IMR-90 (cell line): ENCODE data around the gene KLHL6. TPM values are rescaled to one million over a fixed set of nuclear protein-coding genes. Genes with fewer than 3 reads are reported as not detected.

Source experiments
- ATAC-seq: fragments of 200-7000 bp; cut with Tn5 transposase; 2 replicates; pipeline ENCODE4 v1.9.1; 2020; ENCODE audit warnings: low read depth, mild to moderate bottlenecking, moderate library complexity
- BruUV-seq: library from RNA; stranded (reverse); fragments of 400-500 nt; replicated peaks from 2 replicates; lab custom pipeline; 2021; lab: Mats Ljungman, UMichigan
- CTCF ChIA-PET: fragments of 300-600 bp; formaldehyde crosslinking; extraction: SDS; loops from one replicate; lab custom pipeline; 2021; ENCODE audit warnings: antibody characterized with exemption; lab: Yijun Ruan, JAX
- POLR2A ChIA-PET: fragments of 300-600 bp; sonication (Branson Sonifier 250); formaldehyde crosslinking; loops from one replicate; lab custom pipeline; 2022; ENCODE audit warnings: antibody characterized with exemption; ENCODE audit not compliant: unreplicated experiment; lab: Charles Lee
- DNase-seq: peaks from one replicate; pipeline ENCODE4 v3.0.0; 2013
- H2AFZ ChIP-seq: replicated peaks from 2 replicates; pipeline ENCODE3; 2013; ENCODE audit warnings: low read length, mild to moderate bottlenecking; ENCODE audit not compliant: poor library complexity
- H2AK5ac ChIP-seq: 2 replicates; pipeline ENCODE4 v1.6.1; 2013; ENCODE audit warnings: low read depth, low read length, inconsistent platforms
- H2AK9ac ChIP-seq: replicated peaks from 2 replicates; pipeline ENCODE3; 2013; ENCODE audit warnings: mild to moderate bottlenecking, low read depth, low read length, moderate library complexity; ENCODE audit not compliant: poor library complexity
- H2BK120ac ChIP-seq: 2 replicates; pipeline ENCODE4 v1.6.1; 2013; ENCODE audit warnings: low read depth, low read length, inconsistent platforms
- H2BK15ac ChIP-seq: 3 replicates; pipeline ENCODE4 v1.6.1; 2013; ENCODE audit warnings: low read depth, low read length, inconsistent platforms
- H2BK20ac ChIP-seq: 2 replicates; pipeline ENCODE4 v1.6.1; 2013; ENCODE audit warnings: low read depth, mild to moderate bottlenecking, inconsistent platforms, low read length, moderate library complexity
- H2BK5ac ChIP-seq: 2 replicates; pipeline ENCODE4 v1.6.1; 2013; ENCODE audit warnings: mild to moderate bottlenecking, low read depth, low read length, inconsistent platforms; ENCODE audit not compliant: poor library complexity, severe bottlenecking
- H3K14ac ChIP-seq: replicated peaks from 2 replicates; pipeline ENCODE4 v1.6.1; 2013; ENCODE audit warnings: low read depth, low read length, inconsistent platforms
- H3K18ac ChIP-seq: 2 replicates; pipeline ENCODE4 v1.6.1; 2013; ENCODE audit warnings: low read depth, low read length, control low read depth
- H3K23ac ChIP-seq: 2 replicates; pipeline ENCODE4 v1.6.1; 2013; ENCODE audit warnings: low read depth, low read length, inconsistent platforms
- H3K27ac ChIP-seq: 2 replicates; pipeline ENCODE4 v1.5.1; 2013; ENCODE audit warnings: mild to moderate bottlenecking, control low read depth, low read length; ENCODE audit not compliant: insufficient read depth
- H3K27me3 ChIP-seq: 2 replicates; pipeline ENCODE4 v1.6.1; 2013; ENCODE audit warnings: low read length; ENCODE audit not compliant: control insufficient read depth, insufficient read depth
- H3K36me3 ChIP-seq: 2 replicates; pipeline ENCODE4 v1.6.1; 2013; ENCODE audit warnings: low read length, mixed read lengths; ENCODE audit not compliant: control insufficient read depth, insufficient read depth
- H3K4ac ChIP-seq: 2 replicates; pipeline ENCODE4 v1.6.1; 2013; ENCODE audit warnings: low read depth, low read length, inconsistent platforms
- H3K4me1 ChIP-seq: 2 replicates; pipeline ENCODE4 v1.6.1; 2013; ENCODE audit warnings: low read length, mixed read lengths; ENCODE audit not compliant: control insufficient read depth, insufficient read depth
- H3K4me2 ChIP-seq: 2 replicates; pipeline ENCODE4 v1.6.1; 2013; ENCODE audit warnings: low read depth, mild to moderate bottlenecking, control low read depth, low read length, moderate library complexity
- H3K4me3 ChIP-seq: 2 replicates; pipeline ENCODE4 v1.5.1; 2013; ENCODE audit warnings: low read depth, mild to moderate bottlenecking, control low read depth, low read length, moderate library complexity; ENCODE audit not compliant: insufficient read depth
- H3K56ac ChIP-seq: 2 replicates; pipeline ENCODE4 v1.6.1; 2013; ENCODE audit warnings: low read length, inconsistent platforms; ENCODE audit not compliant: insufficient read depth; ENCODE audit errors: extremely low read depth
- H3K79me1 ChIP-seq, 2 experiments: 2 replicates each; pipeline ENCODE4 v1.6.1; 2013; ENCODE audit warnings: low read length in 2 of 2, inconsistent platforms in 1 of 2, low read depth in 1 of 2
- H3K9ac ChIP-seq: 2 replicates; pipeline ENCODE4 v1.6.1; 2013; ENCODE audit warnings: low read depth, low read length, control low read depth
- H3K9me1 ChIP-seq: 2 replicates; pipeline ENCODE4 v1.6.1; 2013; ENCODE audit warnings: low read length, inconsistent platforms; ENCODE audit not compliant: insufficient read depth
- H3K9me3 ChIP-seq: 2 replicates; pipeline ENCODE4 v1.6.1; 2013; ENCODE audit warnings: low read length; ENCODE audit not compliant: control insufficient read depth, insufficient read depth
- H4K20me1 ChIP-seq: 2 replicates; pipeline ENCODE4 v1.6.1; 2013; ENCODE audit warnings: low read length, inconsistent platforms; ENCODE audit not compliant: insufficient read depth
- H4K5ac ChIP-seq: 2 replicates; pipeline ENCODE4 v1.6.1; 2013; ENCODE audit warnings: mild to moderate bottlenecking, low read depth, low read length, control low read depth
- H4K8ac ChIP-seq, 2 experiments: 2 replicates each; pipeline ENCODE4 v1.6.1; 2013; ENCODE audit warnings: low read depth in 2 of 2, low read length in 2 of 2, control low read depth in 1 of 2, inconsistent platforms in 1 of 2
- H4K91ac ChIP-seq: 2 replicates; pipeline ENCODE4 v1.6.1; 2013; ENCODE audit warnings: low read depth, low read length, inconsistent platforms; ENCODE audit not compliant: insufficient read depth
- CEBPB ChIP-seq: IDR thresholded peaks from 2 replicates; pipeline ENCODE4 v1.6.1; 2012; ENCODE audit warnings: low read depth, low read length, improper control_type of control experiment
- CHD1 ChIP-seq: IDR thresholded peaks from 2 replicates; pipeline ENCODE4 v1.6.1; 2012; ENCODE audit warnings: low read depth, low read length, improper control_type of control experiment
- CTCF ChIP-seq: conservative IDR thresholded peaks from 2 replicates; pipeline ENCODE4 v1.5.1; 2012; ENCODE audit warnings: mild to moderate bottlenecking, low read depth, low read length, improper control_type of control experiment
- ELK1 ChIP-seq: fragments of 150-350 bp; IDR thresholded peaks from 2 replicates; pipeline ENCODE4 v1.6.1; 2016; ENCODE audit warnings: low read depth, mild to moderate bottlenecking, low read length, moderate library complexity, borderline replicate concordance
- MXI1 ChIP-seq: IDR thresholded peaks from 2 replicates; pipeline ENCODE4 v1.6.1; 2012; ENCODE audit warnings: low read depth, mild to moderate bottlenecking, low read length, moderate library complexity, borderline replicate concordance
- NFE2L2 ChIP-seq: fragments of 150-350 bp; IDR thresholded peaks from 2 replicates; pipeline ENCODE4 v1.6.1; 2016; ENCODE audit warnings: low read depth, mild to moderate bottlenecking, low read length
- POLR2A ChIP-seq: IDR thresholded peaks from 2 replicates; pipeline ENCODE4 v1.6.1; 2012; ENCODE audit warnings: mild to moderate bottlenecking, low read depth, low read length
- RAD21 ChIP-seq: IDR thresholded peaks from 2 replicates; pipeline ENCODE4 v1.6.1; 2012; ENCODE audit warnings: low read length, improper control_type of control experiment
- RCOR1 ChIP-seq: IDR thresholded peaks from 2 replicates; pipeline ENCODE4 v1.6.1; 2012; ENCODE audit warnings: mild to moderate bottlenecking, low read length, improper control_type of control experiment; ENCODE audit not compliant: insufficient replicate concordance
- SMC3 ChIP-seq: fragments of 150-350 bp; IDR thresholded peaks from 2 replicates; pipeline ENCODE4 v1.6.1; 2016; ENCODE audit warnings: low read depth, mild to moderate bottlenecking, antibody characterized with exemption, low read length, moderate library complexity
- USF2 ChIP-seq: fragments of 150-350 bp; IDR thresholded peaks from 2 replicates; pipeline ENCODE4 v1.6.1; 2017; ENCODE audit warnings: mild to moderate bottlenecking, antibody characterized with exemption, low read length, low read depth
- WGBS, 2 experiments: methylation state at CpG; one replicate each; pipeline versions ENCODE4 v1.1.5 to v1.1.7; 2013; ENCODE audit warnings: missing lambda C conversion rate in 2 of 2; ENCODE audit not compliant: insufficient read length in 1 of 2; ENCODE audit errors: extremely low coverage in 2 of 2; 5-methylcytosine and 5-hydroxymethylcytosine counted together
- dilution Hi-C: fragments of 300-500 bp; cut with HindIII; formaldehyde crosslinking; loops from one replicate; pipeline ENCODE4 v1.14.3; 2018; ENCODE audit warnings: low sequenced_read_pairs; ENCODE audit not compliant: unreplicated experiment
- in situ Hi-C: fragments of 300-500 bp; cut with MboI; formaldehyde crosslinking; loops from 3 replicates; pipeline ENCODE4 v1.14.3; 2019; ENCODE audit warnings: low sequenced_read_pairs, inconsistent platforms, mixed read lengths
- intact Hi-C: fragments of 100-400 bp; cut with micrococcal nuclease; formaldehyde crosslinking; loops from 2 replicates; pipeline ENCODE4 v1.10.0; 2022
- polyA plus RNA-seq, 3 experiments: library from polyadenylated mRNA; depleted of rRNA; stranded (reverse); fragments of >200 nt; gene quantifications; 2 replicates each; pipeline ENCODE4 v1.2.3, GENCODE V29; 2012; ENCODE audit warnings: low replicate concordance in 1 of 3
- total RNA-seq: library from RNA; depleted of rRNA; stranded (reverse); fragments of >200 nt; gene quantifications from 2 replicates; pipeline ENCODE4 v1.2.3, GENCODE V29; 2012

Gene KLHL6
- total and polyA plus RNA-seq, 2 of the 4 experiments (the other 2 are of a cell fraction): not detected

GRCh38 chr3:183578179-183578578, 22.7 kb upstream of the KLHL6 start:
- TF ChIP-seq ELK1 (no peak), CEBPB (no peak), MXI1 (no peak), USF2 (no peak), CHD1 (no peak), RCOR1 (no peak), SMC3 (no peak), RAD21 (no peak), POLR2A (no peak), NFE2L2 (no peak), CTCF (no peak)
- Histone ChIP-seq H3K4me2 (no peak overlapping the region), H3K9ac (no peak overlapping the region), H2BK5ac (no peak overlapping the region), H3K9me3 (no peaks in the 10 kb centered on the region), H3K4me3 (no peak overlapping the region), H3K36me3 (no peaks in the 10 kb centered on the region), H2BK15ac (no peak overlapping the region), H3K4me1 (no peaks in the 10 kb centered on the region), H3K56ac (no peak overlapping the region), H2BK120ac (no peak overlapping the region), H3K4ac (no peak overlapping the region), H3K9me1 (no peaks in the 10 kb centered on the region), H3K27ac (no peak overlapping the region), H4K20me1 (no peaks in the 10 kb centered on the region), H2AK9ac (no peak overlapping the region), H4K91ac (no peak overlapping the region), H3K79me1 (no peaks in the 10 kb centered on the region), H2AK5ac (no peak overlapping the region), H2AFZ (no peak overlapping the region), H4K8ac (no peak overlapping the region), H3K27me3 (peaks cover 33% of the 10 kb centered on the region), H3K14ac (no peak overlapping the region), H4K5ac (no peak overlapping the region), H3K23ac (no peak overlapping the region), H3K18ac (no peak overlapping the region), H2BK20ac (no peak overlapping the region)
- in situ Hi-C loops (no loop called here), intact Hi-C loops (no loop called here), dilution Hi-C loops (no loop called here)
- BruUV-seq: no TSS peak
- no peak for DNase-seq
- ChIA-PET CTCF (no interaction called here), POLR2A (no interaction called here)
- 71% methylated on average over 2 of the region's 3 CpGs; no CpG with 5 or more reads in 1 of the 2 experiments for WGBS, 2 experiments
- ATAC-seq: no peak
